HT1080 (cell line): ENCODE data around the gene ARMC9. TPM values are rescaled to one million over a fixed set of nuclear protein-coding genes. Genes with fewer than 3 reads are reported as not detected.

Experiments used
- DNase-seq: peaks from one replicate; pipeline ENCODE4 v3.0.0-alpha.2; 2015; ENCODE audit warnings: low read depth
- small RNA-seq: library from RNA; depleted of rRNA; stranded (forward); fragments of <200 nt; gene quantifications from one replicate; pipeline ENCODE3, GENCODE V24; 2014
- total RNA-seq: library from RNA; depleted of rRNA; stranded (reverse); fragments of >200 nt; shearing (Covaris generic); gene quantifications from 2 replicates; pipeline ENCODE4 v1.2.3, GENCODE V29; 2014; rRNA removed

Gene ARMC9
- total RNA-seq, 1 experiment from 2014 or later: 13.0 TPM

DNA sequence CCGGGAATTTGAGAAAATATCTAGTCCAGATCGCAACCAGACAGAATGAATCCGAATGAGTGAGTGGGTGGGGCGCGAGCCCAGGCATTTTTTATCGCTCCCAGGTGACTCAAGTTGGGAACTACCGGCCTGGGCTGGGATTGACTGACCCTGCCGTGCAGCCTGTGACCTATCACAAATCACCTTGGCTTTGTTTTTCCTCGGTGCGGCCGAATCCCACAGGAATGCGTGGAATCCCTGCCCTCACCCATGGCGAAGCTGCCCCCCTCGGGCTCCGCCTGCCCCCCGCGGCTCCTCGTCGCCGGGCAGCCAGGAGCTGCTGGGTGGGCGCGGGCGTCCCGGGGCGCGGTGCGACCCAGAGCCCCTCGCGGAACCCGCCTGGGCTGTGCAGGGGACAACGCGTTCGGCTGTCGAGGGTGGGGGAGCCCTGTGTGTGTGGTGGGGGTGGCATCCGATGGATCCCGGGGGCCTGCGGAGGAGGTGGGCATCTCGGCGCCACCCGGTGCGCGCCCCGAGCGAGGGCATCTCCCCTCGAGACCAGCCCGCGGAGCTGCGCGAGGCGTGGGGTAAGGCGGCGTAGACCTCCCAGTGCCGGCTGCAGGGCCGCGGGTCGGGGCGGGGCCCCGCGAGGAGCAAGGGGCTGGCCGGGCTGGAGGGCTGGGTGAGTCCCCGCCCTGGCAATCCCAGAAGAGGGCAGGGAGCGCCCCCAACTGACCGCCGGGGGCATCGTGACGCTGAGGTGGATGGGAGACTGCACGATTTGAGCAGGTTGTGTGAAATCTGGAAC, 213.6 kb downstream of the ARMC9 start:
- DNase-seq: peak; percentile 89

GRCh38 chr2:231412618-231412963, 214.2 kb downstream of the ARMC9 start:
- DNase-seq: no peak

DNA sequence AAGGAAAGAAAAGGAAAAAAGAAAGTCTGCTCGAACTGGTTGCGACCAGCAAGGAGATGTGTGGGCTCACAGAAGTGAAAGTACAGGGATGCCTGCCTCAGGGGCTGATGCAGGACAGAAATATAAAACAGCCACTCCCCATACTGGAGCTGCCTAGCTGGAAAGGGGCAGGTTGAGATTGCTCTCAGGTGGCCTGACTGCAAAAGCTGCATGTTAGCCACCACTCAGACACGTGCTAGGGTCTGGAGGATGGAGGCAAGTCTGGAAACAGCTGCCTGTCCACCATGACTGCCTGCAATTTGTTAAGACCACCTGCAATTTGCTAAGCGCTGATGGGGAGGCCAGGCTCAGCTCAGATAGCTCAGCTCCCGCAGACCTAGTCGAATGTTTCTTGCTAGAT, 215.0 kb downstream of the ARMC9 start:
- no peak for DNase-seq

DNA sequence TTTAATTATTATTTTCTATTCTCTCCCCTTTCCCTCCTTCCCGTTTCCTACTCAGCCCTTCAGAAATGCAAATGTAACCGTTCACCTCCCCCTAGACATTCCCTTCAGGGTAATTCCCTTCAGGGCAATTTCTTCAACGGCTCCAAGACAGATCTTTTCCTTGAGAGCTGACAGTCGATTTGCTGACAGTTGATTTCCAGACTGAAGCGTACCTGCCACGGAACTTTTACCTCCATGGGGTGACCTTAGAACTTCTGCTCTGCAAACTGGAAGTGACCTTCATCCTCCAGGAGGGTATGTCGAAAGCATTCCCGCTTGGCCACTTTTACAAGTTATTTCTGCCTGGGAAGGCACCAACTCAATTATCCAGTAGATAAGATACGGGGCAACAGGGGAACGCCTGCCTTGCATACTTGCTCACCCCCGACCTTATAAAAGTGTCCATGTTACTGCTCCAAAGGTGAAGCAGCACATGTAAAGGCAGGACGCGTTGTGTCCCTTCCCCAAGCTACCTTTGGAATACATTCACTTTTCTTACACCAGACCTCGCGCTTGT, 215.6 kb downstream of the ARMC9 start:
- DNase-seq: no peak

GRCh38 chr2:231415029-231415428, 216.6 kb downstream of the ARMC9 start:
- no peak for DNase-seq

DNA sequence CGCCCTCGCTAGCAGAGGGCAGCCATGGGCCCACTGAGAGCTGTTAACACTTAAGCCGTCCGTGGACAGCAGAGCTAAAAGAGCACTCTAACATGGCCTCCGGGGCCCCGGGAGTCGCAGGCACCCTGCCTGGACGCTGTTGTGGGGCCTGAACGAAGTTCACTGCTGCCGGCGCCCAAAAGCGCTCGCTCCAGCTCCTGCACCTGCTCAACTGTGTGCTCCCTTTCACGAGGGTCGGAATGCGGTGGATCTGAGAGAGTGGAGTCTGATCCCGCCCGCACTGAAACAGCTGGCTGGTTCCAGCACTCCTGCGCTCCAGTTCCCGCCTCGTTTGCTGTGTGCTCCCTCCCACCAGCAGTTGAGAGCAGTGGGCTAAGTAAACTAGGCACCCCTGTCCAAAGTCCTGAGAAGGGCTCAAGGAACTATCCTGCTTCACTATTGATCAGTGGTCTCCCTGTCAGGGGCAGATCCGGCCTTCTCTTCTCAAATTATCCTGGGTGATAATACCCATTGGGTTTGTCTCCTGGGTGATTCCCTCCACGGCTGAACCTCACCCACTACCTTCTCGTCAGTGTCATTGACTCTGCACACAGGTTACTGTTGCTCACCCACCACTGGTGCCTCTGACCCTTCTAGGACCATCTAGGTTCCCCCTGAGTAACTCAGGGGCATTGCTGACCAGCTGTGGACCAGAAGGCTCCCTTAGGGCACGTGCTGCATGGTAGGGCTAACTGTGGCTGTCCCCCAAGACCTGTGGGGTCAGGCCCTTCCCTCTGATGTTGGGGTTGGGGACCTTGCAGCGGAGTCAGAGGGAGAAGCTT, 220.6 kb downstream of the ARMC9 start:
- no peak for DNase-seq

DNA sequence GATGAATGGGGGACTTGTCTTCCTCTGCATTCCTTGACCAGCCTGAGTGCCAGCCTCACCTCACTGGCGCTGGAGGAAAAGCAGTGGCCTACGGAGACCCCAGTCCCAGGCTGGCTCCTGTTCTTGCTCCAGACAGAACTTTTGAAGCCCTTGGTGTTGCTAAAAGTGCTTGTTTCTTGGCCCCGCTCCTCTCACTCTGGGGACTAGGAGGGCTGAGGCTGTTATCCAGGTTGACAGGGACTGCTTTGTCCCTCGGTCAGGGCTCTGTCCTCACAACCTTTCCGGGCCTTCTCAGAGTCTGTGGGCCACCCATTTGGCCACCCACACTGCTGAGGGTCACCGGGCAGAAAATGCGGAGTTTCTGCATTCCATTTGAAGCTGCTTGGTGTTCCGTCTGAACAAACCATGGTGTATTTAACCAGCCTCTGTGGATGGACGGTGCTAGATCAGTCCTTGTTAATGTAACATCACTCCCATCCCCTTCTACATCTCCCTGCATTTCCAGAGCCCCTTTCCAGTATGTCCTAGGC, 222.7 kb downstream of the ARMC9 start:
- no peak for DNase-seq

DNA sequence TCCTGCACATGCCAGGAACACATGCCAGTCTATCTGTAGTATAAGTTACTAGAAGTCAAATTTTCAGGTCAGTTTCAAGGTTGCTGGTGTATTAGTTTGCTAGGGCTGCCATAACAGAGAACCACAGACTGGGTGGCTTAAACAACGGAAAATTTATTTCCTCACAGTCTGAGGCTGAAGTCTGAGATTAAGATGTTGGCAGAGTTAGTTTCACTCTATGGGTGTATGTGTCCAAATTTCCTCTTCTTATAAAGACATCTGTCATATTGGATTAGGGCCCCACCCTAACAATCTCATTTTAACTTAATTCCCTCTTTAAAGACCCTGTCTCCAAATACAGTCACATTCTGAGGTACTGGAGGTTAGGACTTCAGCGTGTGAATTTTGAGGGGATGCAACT, 223.6 kb downstream of the ARMC9 start:
- no peak for DNase-seq

- no peak for DNase-seq
Observed at GRCh38 chr2:231423176-231423575, 224.7 kb downstream of the ARMC9 start.

Small RNA genes within 50 kb of the gene (small RNA-seq; reads per million reads assigned to genes)
- gene AC018738.1 (not detected), gene MIR4777 (not detected)

Other genes with a start within 250 kb of the ARMC9 start
- not detected in 2 replicates for gene SPATA3, start 202.5 kb upstream of the ARMC9 start, total RNA-seq
- 0.43 and 3.0 TPM in 2 replicates for gene C2orf72, start 161.1 kb upstream of the ARMC9 start, total RNA-seq
- gene PSMD1, start 141.8 kb upstream of the ARMC9 start, total RNA-seq: 117 and 150 TPM in 2 replicates
- gene HTR2B, start 73.6 kb upstream of the ARMC9 start, total RNA-seq: not detected in 2 replicates
- 0.14 TPM in 1 of 2 replicates, not detected in the other for gene B3GNT7, start 197.1 kb downstream of the ARMC9 start, total RNA-seq